Raji (cell line): Measurements from ENCODE around the gene TSPAN4.

ENCODE experiments used
- POLR2A ChIP-seq: IDR thresholded peaks from 2 replicates; pipeline ENCODE4 v1.6.1; 2011; ENCODE audit warnings: low read depth, low read length, control low read depth; ENCODE audit not compliant: insufficient read depth

TSPAN4 gene

GRCh38 chr11:858762-859339 is 16.2 kb downstream of the TSPAN4 start:
- no peak for TF ChIP-seq POLR2A

DNA sequence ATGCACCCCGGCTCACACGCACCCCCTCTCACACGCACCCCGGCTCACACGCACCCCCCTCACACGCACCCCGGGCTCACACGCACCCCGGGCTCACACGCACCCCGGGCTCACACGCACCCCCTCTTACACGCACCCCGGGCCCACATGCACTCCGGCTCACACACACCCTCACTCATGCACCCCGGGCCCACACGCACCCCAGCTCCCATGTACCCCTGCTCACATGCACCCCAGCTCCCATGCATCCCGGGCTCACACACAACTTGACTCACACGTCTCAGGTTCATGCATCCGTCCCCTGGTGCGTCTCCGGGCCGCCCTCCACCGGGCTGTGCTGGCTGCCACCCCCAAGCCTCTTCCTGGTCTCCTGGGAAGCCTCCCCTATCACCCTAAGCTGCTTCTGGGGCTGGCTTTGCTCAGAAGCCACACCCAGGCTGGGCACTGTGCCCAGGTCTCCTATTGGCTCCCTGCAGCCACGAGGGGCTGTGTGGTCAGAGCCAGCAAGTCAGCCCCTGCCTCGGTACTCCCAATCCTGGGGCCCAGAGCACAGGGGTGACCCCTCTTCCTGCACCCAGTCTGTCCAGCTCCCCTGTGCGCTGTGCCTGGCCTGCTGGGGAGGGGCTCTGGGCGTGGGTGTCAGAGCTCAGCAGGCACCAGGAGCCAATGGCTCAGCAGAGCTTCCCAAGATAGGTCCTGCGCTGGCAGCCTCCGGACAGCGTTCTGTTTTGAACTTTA is 16.9 kb downstream of the TSPAN4 start:
- no peak for TF ChIP-seq POLR2A

GRCh38 chr11:860234-861104 is 17.8 kb downstream of the TSPAN4 start:
- no peak for TF ChIP-seq POLR2A

DNA sequence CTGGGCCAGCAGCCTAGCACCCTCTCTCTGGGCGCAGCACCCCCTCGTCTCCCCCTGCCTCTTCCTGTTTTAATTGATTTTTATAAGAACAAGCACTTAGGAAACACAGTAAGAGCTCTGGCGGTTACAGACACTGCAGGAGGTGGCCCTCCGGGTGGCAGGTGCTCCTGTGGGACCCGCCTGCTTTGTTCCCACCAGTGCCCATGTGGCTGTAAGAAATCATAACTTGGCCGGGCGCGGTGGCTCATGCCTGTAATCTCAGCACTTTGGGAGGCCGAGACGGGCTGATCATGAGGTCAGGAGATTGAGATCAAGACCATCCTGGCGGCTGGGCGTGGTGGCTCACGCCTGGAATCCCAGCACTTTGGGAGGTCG is 18.4 kb downstream of the TSPAN4 start:
- TF ChIP-seq POLR2A: no peak

- TF ChIP-seq POLR2A: peak; percentile 12; the same call in 1 of the 2 replicates
Measured at GRCh38 chr11:862081-862661, 19.5 kb downstream of the TSPAN4 start.

DNA sequence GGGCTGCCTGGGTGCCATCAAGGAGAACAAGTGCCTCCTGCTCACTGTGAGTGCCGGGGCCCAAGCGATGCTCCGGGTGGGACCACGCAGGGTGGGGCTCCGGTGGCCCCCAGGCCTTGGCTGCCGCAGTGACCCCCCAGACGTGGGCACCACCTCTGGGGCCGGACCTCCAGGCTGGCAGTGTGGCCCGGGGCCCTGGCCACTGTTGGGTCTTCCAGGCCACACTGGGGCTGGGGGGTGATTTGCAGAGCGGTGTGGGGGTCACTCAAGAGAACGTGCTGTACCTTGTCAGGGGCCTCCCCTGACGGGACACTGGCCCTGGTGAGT is 20.0 kb downstream of the TSPAN4 start:
- TF ChIP-seq POLR2A: no peak

DNA sequence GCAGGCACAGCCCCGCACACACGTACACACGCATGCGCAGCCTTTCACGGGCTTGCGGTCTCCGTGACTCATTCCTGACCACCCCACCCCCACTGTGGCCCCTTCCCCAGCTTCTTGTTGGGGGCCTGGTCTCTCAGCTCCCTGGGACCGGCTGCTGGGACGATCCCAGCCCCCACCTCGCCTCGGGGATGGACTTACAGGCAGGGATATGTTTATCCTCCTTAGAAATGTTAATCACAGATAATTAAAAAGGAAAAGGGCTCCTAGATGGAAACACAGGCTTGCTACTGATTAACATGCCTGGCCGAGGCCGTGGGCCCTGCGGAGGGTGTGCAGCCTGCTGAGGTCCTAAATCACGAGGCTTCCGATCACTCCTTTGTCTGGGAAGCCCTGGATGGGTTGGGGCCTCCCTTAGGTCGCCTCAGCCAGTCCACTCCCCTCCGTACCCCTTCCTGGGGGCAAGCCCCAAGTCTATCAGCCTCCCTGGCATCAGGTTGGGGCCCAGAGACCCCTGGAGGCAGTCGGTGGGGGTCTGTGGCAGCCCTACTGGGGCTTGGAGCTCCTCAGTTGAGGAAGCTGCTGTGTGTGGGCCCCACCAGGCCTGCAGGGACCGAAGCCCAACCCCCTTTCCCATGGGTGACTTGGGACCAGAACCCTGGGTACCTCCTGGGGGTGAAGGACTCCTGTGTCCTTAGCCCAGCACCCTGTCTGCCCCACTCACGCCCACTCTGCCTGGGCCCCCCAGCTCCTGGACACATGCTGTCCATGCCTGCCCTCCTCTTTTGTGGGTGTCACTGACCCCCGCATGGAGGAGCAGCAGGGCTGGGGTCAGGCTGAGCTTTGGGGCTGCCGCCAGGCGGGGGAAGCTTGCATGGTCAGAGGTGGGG is 20.6 kb downstream of the TSPAN4 start:
- no peak; the same call in 1 of the 2 replicates for TF ChIP-seq POLR2A

DNA sequence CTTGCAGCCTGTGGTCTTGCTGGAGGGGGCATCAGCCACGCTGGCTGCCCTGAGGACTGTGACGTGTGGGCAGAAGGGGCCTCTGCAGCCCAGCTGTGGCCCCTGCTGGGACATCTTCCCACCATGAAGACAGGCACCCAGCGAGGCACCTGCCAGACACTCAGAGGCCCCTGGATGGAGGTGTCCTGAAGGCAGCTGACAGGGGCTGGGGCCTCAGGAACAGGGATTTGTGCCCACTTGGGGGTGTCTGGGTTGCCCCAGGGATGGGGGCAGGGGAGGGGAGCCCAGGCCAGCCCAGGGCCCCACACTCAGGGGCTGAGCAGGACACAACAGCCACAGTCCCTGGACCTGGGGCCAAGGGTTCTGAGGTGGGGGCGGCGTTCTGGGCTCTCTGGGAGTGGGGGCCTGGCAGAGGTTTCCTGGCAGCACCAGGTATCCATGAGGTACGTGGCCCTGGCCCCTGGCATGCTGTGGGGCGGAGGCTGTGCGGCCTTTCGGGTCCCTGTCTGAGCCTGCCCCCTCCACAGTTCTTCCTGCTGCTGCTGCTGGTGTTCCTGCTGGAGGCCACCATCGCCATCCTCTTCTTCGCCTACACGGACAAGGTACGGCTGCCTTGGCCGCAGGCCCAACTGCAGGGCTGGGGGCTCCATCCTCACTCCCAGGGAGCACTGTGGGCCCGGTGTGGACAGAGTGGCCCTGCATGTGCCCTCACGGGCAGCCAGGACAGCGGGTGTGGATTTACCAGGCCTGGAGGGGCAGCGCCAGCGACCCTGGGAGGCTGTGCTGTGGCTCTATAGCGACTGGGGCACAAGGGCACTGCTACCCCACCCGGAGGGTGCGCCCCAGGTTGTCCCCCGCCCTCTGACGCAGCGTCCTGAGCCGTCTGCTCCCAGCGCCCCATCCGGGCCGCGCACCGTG is 21.5 kb downstream of the TSPAN4 start:
- 0 out of 2 replicates have a peak, but pooled peaks have one; percentile 25 for TF ChIP-seq POLR2A

- no peak for TF ChIP-seq POLR2A
Measured at GRCh38 chr11:864898-865297, 22.2 kb downstream of the TSPAN4 start.

GRCh38 chr11:865462-866430 is 23.1 kb downstream of the TSPAN4 start:
- no peak for TF ChIP-seq POLR2A

GRCh38 chr11:866481-866880 is 23.8 kb downstream of the TSPAN4 start:
- TF ChIP-seq POLR2A: no peak

GRCh38 chr11:867856-868358 is 25.3 kb downstream of the TSPAN4 start:
- TF ChIP-seq POLR2A: no peak
